ENCODE measurements around the gene ACOXL. TPM values are rescaled to one million over a fixed set of nuclear protein-coding genes. Genes with fewer than 3 reads are reported as not detected.

ACOXL gene
- total RNA-seq, 2 experiments from 2014 or later: not detected

GRCh38 chr2:110864731-110865130 is 132.4 kb downstream of the ACOXL start:
- Histone ChIP-seq H3K27ac (ENCODE audit: low read depth in 1 of 2, low read length in 2 of 2) (peak overlapping the region in 1 of 2 donors; percentile 24), H3K27me3 (ENCODE audit: control insufficient read depth in 1 of 2, insufficient read depth in 2 of 2, low read length in 2 of 2) (peaks cover 1 to 6% of the 10 kb centered on the region in 2 experiments), H3K4me3 (ENCODE audit: low read length) (no peak overlapping the region), H3K9me3 (ENCODE audit: control insufficient read depth in 1 of 2, insufficient read depth in 1 of 2, low read length in 2 of 2) (no peaks in the 10 kb centered on the region), H3K4me1 (ENCODE audit: insufficient read depth, low read length) (peaks cover 29% of the 10 kb centered on the region), H3K36me3 (ENCODE audit: insufficient read depth, low read length) (no peaks in the 10 kb centered on the region)
- ATAC-seq (ENCODE audit: poor library complexity) (no peak), DNase-seq (no peak)
- POLR2A ChIA-PET: no interaction called here
- intact Hi-C loops (cut with DNase I, micrococcal nuclease): no loop called here
- no peak for TF ChIP-seq CTCF (IDR thresholded peaks at IDR 0.05)
- H3K4me3 Mint-ChIP-seq: no peak overlapping the region
- no peaks in the 10 kb centered on the region for H3K36me3 Mint-ChIP-seq (ENCODE audit: low read depth)
- H3K27me3 Mint-ChIP-seq: peaks cover 8% of the 10 kb centered on the region
- H3K9me3 Mint-ChIP-seq: no peaks in the 10 kb centered on the region
- no peak overlapping the region for H3K27ac Mint-ChIP-seq
- CTCF ChIA-PET: no interaction called here
- peaks cover 33% of the 10 kb centered on the region for H3K4me1 Mint-ChIP-seq (ENCODE audit: low read depth)

- H3K9me3 ChIP-seq (ENCODE audit: control insufficient read depth in 1 of 2, insufficient read depth in 1 of 2, low read length in 2 of 2): no peaks in the 10 kb centered on the region
- TF ChIP-seq CTCF (IDR thresholded peaks at IDR 0.05): no peak
- Mint-ChIP-seq H3K9me3 (no peaks in the 10 kb centered on the region), H3K4me1 (ENCODE audit: low read depth) (peaks cover 28% of the 10 kb centered on the region), H3K36me3 (ENCODE audit: low read depth) (no peaks in the 10 kb centered on the region), H3K27me3 (peaks cover 8% of the 10 kb centered on the region), H3K4me3 (no peak overlapping the region), H3K27ac (no peak overlapping the region)
- H3K4me1 ChIP-seq (ENCODE audit: insufficient read depth, low read length): peaks cover 24% of the 10 kb centered on the region
- ChIA-PET CTCF (no interaction called here), POLR2A (no interaction called here)
- H3K27ac ChIP-seq (ENCODE audit: low read depth in 1 of 2, low read length in 2 of 2): peak overlapping the region in 1 of 2 donors; percentile 24
- H3K36me3 ChIP-seq (ENCODE audit: insufficient read depth, low read length): no peaks in the 10 kb centered on the region
- ATAC-seq (ENCODE audit: poor library complexity) (peak; percentile 14), DNase-seq (peak in 2 of 14 experiments; percentile 19 to 42)
- H3K27me3 ChIP-seq (ENCODE audit: control insufficient read depth in 1 of 2, insufficient read depth in 2 of 2, low read length in 2 of 2): peaks cover 3 to 6% of the 10 kb centered on the region in 2 experiments
- no peak overlapping the region for H3K4me3 ChIP-seq (ENCODE audit: low read length)
- intact Hi-C loops (cut with DNase I, micrococcal nuclease): no loop called here
Measured at GRCh38 chr2:110865188-110865587, 132.8 kb downstream of the ACOXL start.

GRCh38 chr2:110866045-110866444 is 133.7 kb downstream of the ACOXL start:
- Histone ChIP-seq H3K9me3 (ENCODE audit: control insufficient read depth in 1 of 2, insufficient read depth in 1 of 2, low read length in 2 of 2) (no peaks in the 10 kb centered on the region), H3K4me1 (ENCODE audit: insufficient read depth, low read length) (peaks cover 16% of the 10 kb centered on the region), H3K27ac (ENCODE audit: low read depth in 1 of 2, low read length in 2 of 2) (no peak overlapping the region), H3K4me3 (ENCODE audit: low read length) (no peak overlapping the region), H3K27me3 (ENCODE audit: control insufficient read depth in 1 of 2, insufficient read depth in 2 of 2, low read length in 2 of 2) (peaks cover 3 to 6% of the 10 kb centered on the region in 2 experiments), H3K36me3 (ENCODE audit: insufficient read depth, low read length) (no peaks in the 10 kb centered on the region)
- intact Hi-C loops (cut with DNase I, micrococcal nuclease): no loop called here
- H3K4me1 Mint-ChIP-seq (ENCODE audit: low read depth): peaks cover 20% of the 10 kb centered on the region
- H3K9me3 Mint-ChIP-seq: no peaks in the 10 kb centered on the region
- no peak overlapping the region for H3K4me3 Mint-ChIP-seq
- ChIA-PET POLR2A (no interaction called here), CTCF (interaction anchor here (1.5 kb wide), 1 partner anchor 12 kb away, joined by 7 read pairs; no protein-coding TSS in a partner anchor)
- DNase-seq (no peak), ATAC-seq (ENCODE audit: poor library complexity) (no peak)
- no peak overlapping the region for H3K27ac Mint-ChIP-seq
- peaks cover 4% of the 10 kb centered on the region for H3K27me3 Mint-ChIP-seq
- TF ChIP-seq CTCF (IDR thresholded peaks at IDR 0.05): no peak
- no peaks in the 10 kb centered on the region for H3K36me3 Mint-ChIP-seq (ENCODE audit: low read depth)

Data from CD4-positive, alpha-beta T cell (primary cell).